Heart left ventricle (tissue), 13 donors: ENCODE data around the gene MVB12B.

Experiments used
- POLR2A ChIP-seq, 2 donors: fragments of 450-650 bp; IDR thresholded peaks; one replicate each; pipeline ENCODE4 v1.6.1; 2017; ENCODE audit warnings: antibody characterized with exemption in 2 of 2, mild to moderate bottlenecking in 2 of 2, moderate library complexity in 2 of 2
- TF ChIP-seq, protein P1 (sequence below), 12 donors: fragments of 200-600 bp; sonication (generic) in 4 of 12; IDR thresholded peaks; one replicate each; pipeline versions ENCODE4 v1.5.0 to v1.8.0; 2018 to 2022; ENCODE audit warnings: antibody characterized with exemption in 12 of 12, mild to moderate bottlenecking in 5 of 12
- donor health status: ischemic (EF 13 %, LVEDD 7.1; RV severe dilation, severe dysfunction).
- donor health status: DM: no; HTN: yes; CAD: no.
- donor health status: DM: no; HTN: no; CAD: no.
- donor health status: ischemic (EF 25% LVEDD 6.9; RV normal size, moderate dysfunction).
- donor health status: ischemic (EF 25% LVEDD 5.7; RV mildly dilated, moderate dysfunction).
- donor health status: ischemic (EF 35%, LVEDD 5.7; RV mildly dilated, moderate dysfunction).
- donor health status: nonischemic (EF 11% LVEDD 7.7; RV severe dilation, severe dysfunction).
- donor health status: DM: yes; HTN: yes; CAD: no.
- donor health status: PGD.
- donor health status: ischemic (EF 29% LVEDD 5.4; RV normal size, mild dysfunction).
- donor health status: nonischemic (EF 23%, LVEDD 6.1; RV moderate dilation, normal function).

DNA sequence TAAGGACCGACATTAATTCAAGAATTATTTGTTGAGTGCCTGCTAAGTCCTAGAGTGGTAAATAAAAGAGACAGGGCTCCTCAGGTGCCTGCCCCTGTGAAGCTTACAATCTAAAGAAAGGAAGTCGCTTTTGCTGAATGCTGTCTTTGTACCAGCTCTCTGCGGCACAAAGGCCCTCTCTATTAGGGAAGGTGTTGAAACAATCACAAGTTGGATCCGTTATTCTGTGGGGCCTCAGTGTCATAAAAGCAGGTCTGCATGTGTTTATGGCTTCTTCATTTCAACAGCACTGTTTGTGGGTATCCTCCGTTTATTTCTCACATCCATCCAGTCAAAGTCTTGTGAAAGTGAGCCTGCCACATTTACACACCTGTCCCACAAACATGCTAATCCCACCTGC is 7.0 kb upstream of the MVB12B start:
- TF ChIP-seq, protein P1, sequence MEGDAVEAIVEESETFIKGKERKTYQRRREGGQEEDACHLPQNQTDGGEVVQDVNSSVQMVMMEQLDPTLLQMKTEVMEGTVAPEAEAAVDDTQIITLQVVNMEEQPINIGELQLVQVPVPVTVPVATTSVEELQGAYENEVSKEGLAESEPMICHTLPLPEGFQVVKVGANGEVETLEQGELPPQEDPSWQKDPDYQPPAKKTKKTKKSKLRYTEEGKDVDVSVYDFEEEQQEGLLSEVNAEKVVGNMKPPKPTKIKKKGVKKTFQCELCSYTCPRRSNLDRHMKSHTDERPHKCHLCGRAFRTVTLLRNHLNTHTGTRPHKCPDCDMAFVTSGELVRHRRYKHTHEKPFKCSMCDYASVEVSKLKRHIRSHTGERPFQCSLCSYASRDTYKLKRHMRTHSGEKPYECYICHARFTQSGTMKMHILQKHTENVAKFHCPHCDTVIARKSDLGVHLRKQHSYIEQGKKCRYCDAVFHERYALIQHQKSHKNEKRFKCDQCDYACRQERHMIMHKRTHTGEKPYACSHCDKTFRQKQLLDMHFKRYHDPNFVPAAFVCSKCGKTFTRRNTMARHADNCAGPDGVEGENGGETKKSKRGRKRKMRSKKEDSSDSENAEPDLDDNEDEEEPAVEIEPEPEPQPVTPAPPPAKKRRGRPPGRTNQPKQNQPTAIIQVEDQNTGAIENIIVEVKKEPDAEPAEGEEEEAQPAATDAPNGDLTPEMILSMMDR (IDR thresholded peaks at IDR 0.05) = no peak
- TF ChIP-seq POLR2A (IDR thresholded peaks at IDR 0.05) = no peak
